Ovary (tissue), 3 donors: ENCODE data around the gene RPL10.

ENCODE experiments used
- POLR2A ChIP-seq: fragments of 450-650 bp; IDR thresholded peaks from one replicate; pipeline ENCODE4 v1.6.1; 2017; ENCODE audit warnings: antibody characterized with exemption, mild to moderate bottlenecking, moderate library complexity
- TF ChIP-seq, protein P1 (sequence below), 3 donors: fragments of 450-650 bp in 2 of 3; fragments of 200-600 bp in 1 of 3; IDR thresholded peaks; one replicate each; pipeline versions ENCODE4 v1.5.1 to v1.8.0; 2016 to 2022; ENCODE audit warnings: antibody characterized with exemption in 3 of 3, mild to moderate bottlenecking in 1 of 3
- donor health status: DM: no; HTN: no; CAD: no.

DNA sequence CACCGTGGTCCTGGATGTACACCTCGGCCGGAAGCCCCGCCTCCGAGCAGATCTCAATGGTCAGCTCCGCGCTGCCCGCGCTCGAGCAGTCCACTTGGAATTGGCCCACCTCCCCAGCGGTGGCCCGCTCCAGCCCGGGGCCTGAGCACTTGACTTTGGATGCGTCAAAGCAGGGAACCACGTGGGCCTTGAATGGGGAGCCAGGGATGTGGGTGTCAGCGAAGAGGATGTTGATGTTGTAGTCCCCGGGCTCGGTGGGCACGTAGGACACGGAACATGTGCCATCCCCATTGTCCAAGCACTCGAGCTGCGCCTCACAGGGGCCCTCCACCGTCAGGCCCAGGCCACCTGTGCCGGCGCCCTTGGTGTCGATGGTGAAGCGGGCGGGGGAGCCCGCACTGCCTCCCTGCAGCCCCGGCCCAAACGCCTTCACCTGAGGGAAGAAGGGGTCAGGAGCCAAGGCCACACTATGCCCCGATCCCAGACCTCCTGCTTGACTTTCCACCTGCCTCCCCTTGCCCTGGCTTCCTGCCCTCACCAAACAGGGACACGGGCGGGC, 37.9 kb upstream of the RPL10 start:
- TF ChIP-seq, protein P1, sequence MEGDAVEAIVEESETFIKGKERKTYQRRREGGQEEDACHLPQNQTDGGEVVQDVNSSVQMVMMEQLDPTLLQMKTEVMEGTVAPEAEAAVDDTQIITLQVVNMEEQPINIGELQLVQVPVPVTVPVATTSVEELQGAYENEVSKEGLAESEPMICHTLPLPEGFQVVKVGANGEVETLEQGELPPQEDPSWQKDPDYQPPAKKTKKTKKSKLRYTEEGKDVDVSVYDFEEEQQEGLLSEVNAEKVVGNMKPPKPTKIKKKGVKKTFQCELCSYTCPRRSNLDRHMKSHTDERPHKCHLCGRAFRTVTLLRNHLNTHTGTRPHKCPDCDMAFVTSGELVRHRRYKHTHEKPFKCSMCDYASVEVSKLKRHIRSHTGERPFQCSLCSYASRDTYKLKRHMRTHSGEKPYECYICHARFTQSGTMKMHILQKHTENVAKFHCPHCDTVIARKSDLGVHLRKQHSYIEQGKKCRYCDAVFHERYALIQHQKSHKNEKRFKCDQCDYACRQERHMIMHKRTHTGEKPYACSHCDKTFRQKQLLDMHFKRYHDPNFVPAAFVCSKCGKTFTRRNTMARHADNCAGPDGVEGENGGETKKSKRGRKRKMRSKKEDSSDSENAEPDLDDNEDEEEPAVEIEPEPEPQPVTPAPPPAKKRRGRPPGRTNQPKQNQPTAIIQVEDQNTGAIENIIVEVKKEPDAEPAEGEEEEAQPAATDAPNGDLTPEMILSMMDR (IDR thresholded peaks at IDR 0.05) = no peak
- no peak for TF ChIP-seq POLR2A
